Hepatocyte (in vitro differentiated cells): ENCODE data around the gene GPRC5D. TPM values are rescaled to one million over a fixed set of nuclear protein-coding genes. Genes with fewer than 3 reads are reported as not detected.
A peak's percentile ranks its signal among the peaks of the same experiment; 100 is the strongest.

Experiments
- DNase-seq: peaks from one replicate; pipeline ENCODE4 v3.0.0-alpha.2; 2016; ENCODE audit warnings: low spot score
- H2AFZ ChIP-seq: fragments of 200-600 bp; sonication (generic); 2 replicates; pipeline ENCODE4 v1.6.0; 2016; ENCODE audit warnings: antibody characterized with exemption, mild to moderate bottlenecking
- H3K27ac ChIP-seq: fragments of 200-600 bp; sonication (generic); 2 replicates; pipeline ENCODE4 v1.5.1; 2016; ENCODE audit warnings: mild to moderate bottlenecking
- H3K27me3 ChIP-seq: fragments of 200-600 bp; sonication (generic); 2 replicates; pipeline ENCODE4 v1.6.1; 2016
- H3K36me3 ChIP-seq: fragments of 200-600 bp; sonication (generic); replicated peaks from 2 replicates; pipeline ENCODE4 v1.5.1; 2016; ENCODE audit warnings: low read depth; ENCODE audit not compliant: insufficient read depth
- H3K4me1 ChIP-seq: fragments of 200-600 bp; sonication (generic); 2 replicates; pipeline ENCODE4 v1.5.1; 2016; ENCODE audit warnings: mild to moderate bottlenecking, moderate library complexity; ENCODE audit not compliant: insufficient read depth
- H3K4me2 ChIP-seq: fragments of 200-600 bp; sonication (generic); 2 replicates; pipeline ENCODE4 v1.6.0; 2016
- H3K4me3 ChIP-seq: fragments of 200-600 bp; sonication (generic); 2 replicates; pipeline ENCODE4 v1.5.1; 2016; ENCODE audit warnings: mild to moderate bottlenecking
- H3K79me2 ChIP-seq: fragments of 200-600 bp; sonication (generic); 2 replicates; pipeline ENCODE4 v1.6.0; 2017; ENCODE audit warnings: mild to moderate bottlenecking
- H3K9me2 ChIP-seq: fragments of 200-600 bp; sonication (generic); replicated peaks from 2 replicates; pipeline ENCODE4 v1.6.0; 2017; ENCODE audit warnings: mild to moderate bottlenecking; ENCODE audit not compliant: insufficient read depth
- H3K9me3 ChIP-seq: fragments of 200-600 bp; sonication (generic); 2 replicates; pipeline ENCODE4 v1.5.1; 2016; ENCODE audit warnings: low read depth, mild to moderate bottlenecking
- H4K20me1 ChIP-seq: fragments of 200-600 bp; sonication (generic); 2 replicates; pipeline ENCODE4 v1.6.0; 2016; ENCODE audit warnings: mild to moderate bottlenecking; ENCODE audit not compliant: insufficient read depth, poor library complexity, severe bottlenecking
- CTCF ChIP-seq: fragments of 200-600 bp; sonication (generic); IDR thresholded peaks from 2 replicates; pipeline ENCODE4 v1.5.1; 2016; ENCODE audit warnings: antibody characterized with exemption, mild to moderate bottlenecking; ENCODE audit not compliant: poor library complexity
- EZH2 ChIP-seq: fragments of 200-600 bp; sonication (generic); IDR thresholded peaks from 2 replicates; pipeline ENCODE4 v1.6.1; 2016; ENCODE audit warnings: antibody characterized with exemption, mild to moderate bottlenecking, borderline replicate concordance
- EZH2phosphoT487 ChIP-seq: fragments of 200-600 bp; sonication (generic); IDR thresholded peaks from one replicate; pipeline ENCODE4 v1.6.1; 2018; ENCODE audit warnings: antibody characterized with exemption, mild to moderate bottlenecking, low read depth, moderate library complexity; ENCODE audit not compliant: unreplicated experiment, severe bottlenecking
- WGBS: methylation state at CpG from one replicate; pipeline ENCODE4 v1.1.6; 2016; ENCODE audit warnings: low lambda C conversion rate; ENCODE audit errors: missing lambda C conversion rate; 5-methylcytosine and 5-hydroxymethylcytosine counted together
- polyA plus RNA-seq: library from polyadenylated mRNA; unstranded; fragments of >200 nt; fragmentation: Nextera tagmentation; extraction: Ambion mirVana; gene quantifications from 2 replicates; pipeline ENCODE4 v1.2.1, GENCODE V29; 2016
- total RNA-seq: library from RNA; depleted of rRNA; stranded (reverse); fragments of >200 nt; gene quantifications from 2 replicates; pipeline ENCODE4 v1.2.3, GENCODE V29; 2014

The GPRC5D gene
- total and polyA plus RNA-seq, 2 experiments from 2014 or later: not detected

GRCh38 chr12:12899530-12900380, 52.2 kb downstream of the GPRC5D start:
- no peak for TF ChIP-seq EZH2
- TF ChIP-seq CTCF: no peak
- TF ChIP-seq EZH2phosphoT487: no peak
- no peaks in the 10 kb centered on the region for H3K9me2 ChIP-seq
- no peaks in the 10 kb centered on the region for H3K27me3 ChIP-seq
- peak overlapping the region; percentile 91 for H3K27ac ChIP-seq
- peak; percentile 80 for DNase-seq
- H4K20me1 ChIP-seq: no peaks in the 10 kb centered on the region
- H3K4me1 ChIP-seq: peaks cover 13% of the 10 kb centered on the region
- no peaks in the 10 kb centered on the region for H3K36me3 ChIP-seq
- H2AFZ ChIP-seq: no peak overlapping the region
- H3K4me2 ChIP-seq: no peak overlapping the region
- H3K9me3 ChIP-seq: no peaks in the 10 kb centered on the region
- H3K4me3 ChIP-seq: no peak overlapping the region
- H3K79me2 ChIP-seq: peaks cover 25% of the 10 kb centered on the region
- WGBS: 84% methylated on average over 10 of the region's 10 CpGs

DNA sequence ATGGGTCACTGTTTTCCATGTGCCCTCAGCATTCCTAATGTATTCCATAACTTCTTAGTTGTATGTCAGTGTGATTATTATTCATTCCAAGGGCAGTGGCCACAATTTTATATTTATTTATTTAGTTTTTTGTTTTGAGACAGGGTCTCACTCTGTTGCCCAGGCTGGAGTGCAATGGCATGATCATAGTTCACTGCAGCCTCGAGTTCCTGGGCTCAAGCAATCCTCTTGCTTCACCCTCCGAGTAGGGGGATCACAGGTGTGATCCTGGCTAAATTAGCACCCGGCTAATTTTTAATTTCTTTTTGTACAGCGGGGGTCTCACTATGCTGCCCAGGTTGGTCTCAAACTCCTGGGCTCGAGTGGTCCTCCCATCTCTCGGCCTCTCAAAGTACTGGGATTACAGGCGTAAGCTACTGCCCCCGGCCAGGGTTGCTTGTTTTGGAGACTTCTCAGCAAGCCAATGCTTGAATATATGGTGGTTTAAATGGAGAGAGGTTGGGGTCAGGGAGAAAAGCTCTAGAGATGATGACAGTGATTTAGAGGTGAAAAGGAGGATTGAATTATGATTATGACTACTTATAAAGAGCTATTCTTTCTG, 53.0 kb downstream of the GPRC5D start:
- Histone ChIP-seq H3K79me2 (peaks cover 29% of the 10 kb centered on the region), H3K27me3 (no peaks in the 10 kb centered on the region), H2AFZ (no peak overlapping the region), H3K36me3 (no peaks in the 10 kb centered on the region), H3K4me2 (no peak overlapping the region), H3K27ac (peak overlapping the region; percentile 91), H3K9me3 (no peaks in the 10 kb centered on the region), H3K4me3 (no peak overlapping the region), H3K9me2 (no peaks in the 10 kb centered on the region), H3K4me1 (peaks cover 12% of the 10 kb centered on the region), H4K20me1 (no peaks in the 10 kb centered on the region)
- TF ChIP-seq CTCF: no peak
- TF ChIP-seq EZH2phosphoT487: no peak
- no peak for DNase-seq
- 97% methylated on average over 8 of the region's 8 CpGs for WGBS

- no peak overlapping the region for H3K4me3 ChIP-seq
- no peaks in the 10 kb centered on the region for H3K27me3 ChIP-seq
- TF ChIP-seq EZH2phosphoT487: no peak
- TF ChIP-seq EZH2: no peak
- no peak for TF ChIP-seq CTCF
- H4K20me1 ChIP-seq: no peaks in the 10 kb centered on the region
- no peak overlapping the region for H2AFZ ChIP-seq
- no peaks in the 10 kb centered on the region for H3K9me2 ChIP-seq
- 90% methylated on average over 9 of the region's 9 CpGs for WGBS
- DNase-seq: no peak
- no peaks in the 10 kb centered on the region for H3K36me3 ChIP-seq
- H3K4me2 ChIP-seq: no peak overlapping the region
- H3K79me2 ChIP-seq: peaks cover 35% of the 10 kb centered on the region
- peaks cover 11% of the 10 kb centered on the region for H3K4me1 ChIP-seq
- H3K9me3 ChIP-seq: no peaks in the 10 kb centered on the region
- H3K27ac ChIP-seq: no peak overlapping the region
Observed at GRCh38 chr12:12898136-12898717, 53.7 kb downstream of the GPRC5D start.
